ENCODE measurements around the gene LAMA3.
A peak's percentile ranks its signal among the peaks of the same experiment; 100 is the strongest.

Gene LAMA3

DNA sequence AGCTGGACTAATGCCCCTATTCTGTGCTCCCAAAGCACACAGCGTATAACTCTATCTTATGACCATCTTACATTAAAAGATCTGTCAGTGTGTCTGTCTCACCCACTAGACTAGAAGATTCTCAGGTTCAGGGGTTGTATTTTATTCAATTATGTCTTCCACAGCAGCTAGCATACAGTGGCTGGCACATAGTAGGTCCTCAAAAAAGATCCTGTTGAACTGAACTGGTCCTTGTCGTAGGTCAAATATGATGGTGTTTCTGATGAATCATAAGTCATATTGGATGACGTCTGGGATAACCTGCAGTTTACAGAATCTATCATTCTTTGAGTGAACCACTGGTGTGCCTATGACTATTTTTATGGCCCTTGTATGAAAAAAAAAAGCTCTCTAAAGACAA is 314.0 kb downstream of the LAMA3 start:
- no peak for FAIRE-seq
- no peak for DNase-seq (ENCODE audit: extremely low spot score, insufficient read length, low read depth)

DNA sequence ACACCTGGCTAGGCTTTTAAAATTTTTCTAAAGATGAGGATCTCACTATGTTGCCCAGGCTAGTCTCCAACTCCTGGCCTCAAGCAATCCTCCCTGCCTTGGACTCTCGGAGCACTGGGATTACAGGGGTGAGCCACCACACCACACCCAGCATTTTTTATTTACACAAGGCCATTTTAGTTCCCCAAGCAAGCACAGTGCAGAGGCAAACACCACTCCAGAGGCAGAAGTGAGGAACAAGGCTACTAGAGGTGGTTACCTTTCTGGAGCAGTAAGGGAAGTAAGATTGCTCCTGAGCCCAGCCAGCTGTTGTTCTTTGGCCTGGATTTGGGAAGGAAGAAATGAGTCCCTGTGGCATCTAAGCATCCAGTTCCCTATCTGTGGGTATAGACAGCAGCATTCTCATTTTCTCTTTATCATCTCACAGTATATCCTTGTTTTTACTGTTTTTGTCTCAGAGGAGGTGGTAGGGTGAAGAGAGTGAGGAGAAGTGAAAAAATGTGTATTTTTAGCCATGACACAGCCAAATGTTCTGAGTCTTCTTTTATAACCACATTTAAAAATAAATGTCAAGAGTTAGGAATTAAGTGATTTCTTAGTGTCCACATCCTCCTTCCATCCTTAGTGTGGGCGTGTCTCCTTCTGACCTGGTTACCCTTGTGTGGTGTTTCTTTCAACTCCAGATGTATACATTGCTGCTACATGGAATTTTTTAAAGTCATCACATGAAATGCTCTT is 314.8 kb downstream of the LAMA3 start:
- peak; percentile 9 for FAIRE-seq
- DNase-seq (ENCODE audit: extremely low spot score, insufficient read length, low read depth): no peak

Data from GM18507 (cell line).